Lower lobe of right lung (tissue), 2 donors: ENCODE data around the gene SNX15. TPM values are rescaled to one million over a fixed set of nuclear protein-coding genes. Genes with fewer than 3 reads are reported as not detected.

Source experiments
- ATAC-seq, 2 donors: fragments of 200-7000 bp; cut with Tn5 transposase; one replicate each; pipeline ENCODE4 v1.9.1; 2020 to 2022; ENCODE audit warnings: mild to moderate bottlenecking in 2 of 2, moderate library complexity in 2 of 2
- DNase-seq: peaks from one replicate; pipeline ENCODE4 v3.0.0-alpha.2; 2020
- H3K27ac ChIP-seq: fragments of 200-600 bp; one replicate; pipeline ENCODE4 v1.8.0; 2022
- H3K27me3 ChIP-seq: fragments of 200-600 bp; one replicate; pipeline ENCODE4 v1.8.0; 2022; ENCODE audit warnings: low read depth
- H3K36me3 ChIP-seq: fragments of 200-600 bp; one replicate; pipeline ENCODE4 v1.8.0; 2022; ENCODE audit warnings: mild to moderate bottlenecking
- H3K4me1 ChIP-seq: fragments of 200-600 bp; one replicate; pipeline ENCODE4 v1.8.0; 2022
- H3K4me3 ChIP-seq: fragments of 200-600 bp; one replicate; pipeline ENCODE4 v1.8.0; 2022; ENCODE audit warnings: mild to moderate bottlenecking
- H3K9me3 ChIP-seq: fragments of 200-600 bp; one replicate; pipeline ENCODE4 v1.8.0; 2022
- CTCF ChIP-seq: fragments of 200-600 bp; IDR thresholded peaks from one replicate; pipeline ENCODE4 v1.8.0; 2022; ENCODE audit warnings: antibody characterized with exemption, mild to moderate bottlenecking
- intact Hi-C: fragments of 100-400 bp; cut with DNase I; formaldehyde crosslinking; loops from one replicate; pipeline ENCODE4 v1.11.0; 2022
- total RNA-seq: library from RNA; stranded (reverse); fragmentation: NEBNext Ultra II Directional; extraction: Animal tissue kit (Norgen Biotek cat#: 25700); gene quantifications from one replicate; pipeline ENCODE4 v1.2.1, GENCODE V29; 2021
- donor health status: DM: no; HTN: yes; CAD: no; lungs with severe emphysema.

The SNX15 gene
- total RNA-seq, 1 donor from 2014 or later = 25.4 TPM

GRCh38 chr11:65013130-65013887, 13.9 kb upstream of the SNX15 start:
- intact Hi-C loops = no loop called here

GRCh38 chr11:65013888-65014725, 13.1 kb upstream of the SNX15 start, which contains the start of gene ARL2:
Gene ARL2 (plus strand): TSS chr11:65014160. CDS start chr11:65014208, 48 bp downstream.
- peak; percentile 90 for TF ChIP-seq CTCF
- ATAC-seq (peak; percentile 93 to 95), DNase-seq (peak; percentile 94)
- intact Hi-C loops = no loop called here
- Histone ChIP-seq H3K4me3 (peak within 1 kb of the TSS; percentile 76), H3K4me1 (peaks cover 19% of the 10 kb centered on the region), H3K27me3 (no peaks in the 10 kb centered on the region), H3K36me3 (peaks cover 14% of the 10 kb centered on the region), H3K27ac (peak within 1 kb of the TSS; percentile 99), H3K9me3 (no peaks in the 10 kb centered on the region)

More at GRCh38 chr11:65013130-65013887, 13.9 kb upstream of the SNX15 start:
- Histone ChIP-seq H3K4me3 (peak overlapping the region; percentile 76), H3K36me3 (peaks cover 6% of the 10 kb centered on the region), H3K27me3 (no peaks in the 10 kb centered on the region), H3K9me3 (no peaks in the 10 kb centered on the region), H3K27ac (peak overlapping the region; percentile 99), H3K4me1 (peaks cover 19% of the 10 kb centered on the region)
- peak; percentile 86 for TF ChIP-seq CTCF
- DNase-seq = peak; percentile 95
- peak; percentile 92 to 96 for ATAC-seq

- Histone ChIP-seq H3K9me3 (no peaks in the 10 kb centered on the region), H3K4me1 (peaks cover 19% of the 10 kb centered on the region), H3K36me3 (peaks cover 20% of the 10 kb centered on the region), H3K27me3 (no peaks in the 10 kb centered on the region), H3K4me3 (peak overlapping the region; percentile 76), H3K27ac (peak overlapping the region; percentile 99)
- ATAC-seq = no peak
- no peak for TF ChIP-seq CTCF
- no peak for DNase-seq
- intact Hi-C loops = no loop called here
Measured at GRCh38 chr11:65014726-65015227, 12.5 kb upstream of the SNX15 start.

GRCh38 chr11:65016705-65017104, 10.5 kb upstream of the SNX15 start:
- Histone ChIP-seq H3K36me3 (peaks cover 40% of the 10 kb centered on the region), H3K4me3 (no peak overlapping the region), H3K27me3 (no peaks in the 10 kb centered on the region), H3K9me3 (no peaks in the 10 kb centered on the region), H3K27ac (no peak overlapping the region), H3K4me1 (peaks cover 19% of the 10 kb centered on the region)
- ATAC-seq = no peak
- no peak for TF ChIP-seq CTCF
- intact Hi-C loops = no loop called here
- DNase-seq = no peak

GRCh38 chr11:65017937-65018336, 9.3 kb upstream of the SNX15 start:
- Histone ChIP-seq H3K27ac (no peak overlapping the region), H3K27me3 (no peaks in the 10 kb centered on the region), H3K9me3 (no peaks in the 10 kb centered on the region), H3K4me3 (no peak overlapping the region), H3K36me3 (peaks cover 43% of the 10 kb centered on the region), H3K4me1 (peaks cover 13% of the 10 kb centered on the region)
- DNase-seq = no peak
- no peak for TF ChIP-seq CTCF
- intact Hi-C loops = no loop called here
- ATAC-seq = no peak
